T47D (cell line): ENCODE measurements around the gene AGER.
"Not testable (repeated sequence)": the region's sequence is repeated elsewhere in the genome, so short reads cannot be mapped to it uniquely, and the experiment has no call there.

Experiments
- DNase-seq, 2 experiments: peaks; one replicate each; pipeline versions ENCODE4 v3.0.0 to v3.0.0-alpha.2; 2011 to 2012; ENCODE audit warnings: low read depth in 1 of 2, low spot score in 1 of 2
- JUND ChIP-seq: IDR thresholded peaks from 2 replicates; pipeline ENCODE4 v1.6.1; 2012; ENCODE audit warnings: low read depth
- in situ Hi-C: cut with HindIII; loops from 2 replicates; pipeline ENCODE4 v1.10.0; 2016; ENCODE audit warnings: low sequenced_read_pairs, low pct_unique_long_range_greater_than_20kb

AGER gene

DNA sequence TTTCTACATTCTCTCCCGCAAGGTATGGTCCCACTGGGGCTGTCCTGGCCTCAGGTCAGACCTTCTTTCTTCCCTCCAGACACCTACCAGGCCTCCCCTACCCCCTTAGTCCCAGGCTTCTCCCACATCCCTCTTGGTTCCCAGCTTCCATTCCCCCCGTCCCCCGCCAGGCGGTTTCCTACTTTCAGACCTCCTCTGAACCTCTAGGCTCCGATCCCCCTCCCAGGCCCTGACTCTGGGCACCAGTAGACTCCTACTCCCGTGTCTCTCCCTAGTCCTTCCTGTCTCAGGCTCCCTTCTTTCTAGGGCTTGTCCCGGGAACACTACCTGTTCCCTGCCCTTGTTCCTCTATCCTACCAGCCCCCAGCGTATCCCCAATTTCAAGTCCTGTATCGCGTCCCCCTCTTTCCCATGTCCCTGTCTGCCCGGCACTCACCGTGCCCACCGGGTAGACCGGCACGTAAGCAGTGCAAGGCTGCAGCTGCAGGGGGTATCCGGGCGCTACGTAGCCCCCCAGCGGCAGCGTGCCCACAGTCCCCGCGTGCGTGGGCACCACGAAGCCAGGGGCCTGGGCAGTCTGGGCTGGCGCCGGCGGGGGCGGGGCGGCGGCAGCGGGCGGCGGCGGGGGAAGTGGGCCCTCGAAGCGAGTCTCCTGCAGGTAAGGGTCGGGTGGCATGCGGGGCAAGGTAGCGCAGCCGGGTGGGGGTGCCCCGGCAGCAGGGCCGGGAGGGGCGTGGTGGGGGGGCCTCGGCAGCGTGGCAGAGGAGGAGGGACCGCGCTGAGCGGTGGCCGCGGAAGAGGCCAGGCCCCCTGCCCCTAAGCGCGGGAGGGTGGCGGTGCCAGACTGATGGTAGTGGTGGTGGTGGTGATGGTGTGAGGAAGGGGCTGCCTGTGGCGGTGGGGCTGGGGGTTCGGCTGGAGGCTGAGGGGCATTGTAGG, 33.9 kb downstream of the AGER start:
- DNase-seq, result no peak
- TF ChIP-seq JUND, result no peak
- in situ Hi-C loops, result no loop called here

GRCh38 chr6:32149092-32149755, 34.8 kb downstream of the AGER start:
- no peak for DNase-seq
- in situ Hi-C loops, result no loop called here
- TF ChIP-seq JUND, result no peak

DNA sequence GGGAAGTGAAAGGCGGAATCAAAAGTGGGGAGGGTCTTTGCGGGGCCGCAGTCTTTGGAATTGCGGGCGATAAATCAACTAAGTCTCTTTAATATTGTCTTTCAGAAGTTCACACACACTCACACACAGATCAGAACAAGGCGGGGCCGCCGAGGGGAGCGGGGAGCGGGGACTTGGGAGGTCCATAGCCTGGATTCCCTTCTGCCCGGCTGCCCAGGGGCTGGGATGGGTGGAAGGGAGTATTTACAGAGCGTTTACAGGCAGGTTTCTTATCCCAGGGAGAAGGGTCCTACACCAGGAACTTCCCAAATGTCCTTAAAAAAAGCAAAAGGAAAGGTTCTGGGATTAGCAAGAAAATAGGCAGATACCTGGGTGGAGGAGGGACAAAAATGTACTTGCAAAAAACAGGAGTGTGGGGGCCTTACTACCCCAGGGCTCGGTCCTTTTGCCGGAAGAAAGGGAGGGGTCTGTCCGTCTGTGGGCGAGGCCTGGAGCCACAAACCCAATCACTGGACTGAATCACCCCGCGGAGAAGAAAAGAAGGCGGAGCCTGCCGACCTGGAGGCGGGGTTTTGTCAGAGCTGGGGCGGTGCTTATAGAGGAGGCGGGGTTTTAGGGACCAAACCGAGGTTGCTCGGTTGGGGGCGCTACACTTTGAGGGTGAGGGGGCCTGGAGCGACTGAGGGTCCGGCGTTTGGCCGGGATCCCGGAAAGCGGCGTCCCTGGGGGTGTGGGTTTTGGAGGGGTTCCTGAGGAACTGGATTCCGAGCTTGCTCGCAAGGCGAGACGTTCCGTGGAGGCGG, 35.6 kb downstream of the AGER start:
- in situ Hi-C loops, result no loop called here
- no peak for TF ChIP-seq JUND
- no peak for DNase-seq

GRCh38 chr6:32147401-32148132, 36.5 kb downstream of the AGER start:
- no peak for TF ChIP-seq JUND
- in situ Hi-C loops, result no loop called here
- DNase-seq, result no peak

DNA sequence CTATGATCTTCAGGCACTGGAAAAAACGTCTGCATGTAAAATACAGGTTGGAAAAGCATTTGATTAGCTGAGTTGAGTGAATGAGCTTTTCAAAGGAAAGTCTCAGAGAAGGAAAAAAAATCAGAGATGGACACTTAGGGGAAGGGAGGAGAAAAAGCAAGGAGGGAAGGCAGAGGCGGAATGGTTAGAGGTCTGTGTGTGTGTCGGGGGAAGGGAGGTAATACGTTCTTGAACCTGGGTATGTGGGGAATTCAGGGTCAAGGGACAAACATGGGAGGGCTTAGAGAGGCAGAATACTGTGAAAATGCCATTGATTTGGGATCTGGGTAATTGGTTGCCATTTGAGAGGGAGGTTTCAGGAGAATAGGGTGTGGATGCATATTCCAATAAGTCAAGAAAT, 37.4 kb downstream of the AGER start:
- no peak for TF ChIP-seq JUND
- no peak for DNase-seq
- in situ Hi-C loops, result no loop called here

DNA sequence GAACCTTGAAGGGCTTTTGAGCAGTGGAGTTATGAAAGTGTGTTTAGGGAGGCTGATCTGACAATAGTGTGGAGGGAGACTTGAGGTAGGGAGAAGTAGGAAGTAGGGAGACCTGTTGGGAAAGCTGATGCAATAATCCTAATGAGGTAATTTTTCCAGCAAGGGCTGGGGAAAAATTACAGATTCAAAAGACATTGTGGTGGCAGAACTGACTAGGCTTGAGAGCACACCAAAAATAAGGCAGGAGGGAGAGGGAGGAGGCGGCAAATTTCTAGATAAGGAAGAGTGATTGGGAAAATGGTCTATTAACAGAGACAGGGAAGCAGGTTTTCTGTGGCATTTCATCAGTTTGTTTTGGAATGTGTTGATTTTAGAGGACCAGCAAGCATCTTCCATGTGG, 37.8 kb downstream of the AGER start:
- in situ Hi-C loops, result no loop called here
- no peak for TF ChIP-seq JUND
- DNase-seq, result no peak

GRCh38 chr6:32144238-32144637, 39.8 kb downstream of the AGER start:
- DNase-seq, in situ Hi-C loops: not testable (repeated sequence)

DNA sequence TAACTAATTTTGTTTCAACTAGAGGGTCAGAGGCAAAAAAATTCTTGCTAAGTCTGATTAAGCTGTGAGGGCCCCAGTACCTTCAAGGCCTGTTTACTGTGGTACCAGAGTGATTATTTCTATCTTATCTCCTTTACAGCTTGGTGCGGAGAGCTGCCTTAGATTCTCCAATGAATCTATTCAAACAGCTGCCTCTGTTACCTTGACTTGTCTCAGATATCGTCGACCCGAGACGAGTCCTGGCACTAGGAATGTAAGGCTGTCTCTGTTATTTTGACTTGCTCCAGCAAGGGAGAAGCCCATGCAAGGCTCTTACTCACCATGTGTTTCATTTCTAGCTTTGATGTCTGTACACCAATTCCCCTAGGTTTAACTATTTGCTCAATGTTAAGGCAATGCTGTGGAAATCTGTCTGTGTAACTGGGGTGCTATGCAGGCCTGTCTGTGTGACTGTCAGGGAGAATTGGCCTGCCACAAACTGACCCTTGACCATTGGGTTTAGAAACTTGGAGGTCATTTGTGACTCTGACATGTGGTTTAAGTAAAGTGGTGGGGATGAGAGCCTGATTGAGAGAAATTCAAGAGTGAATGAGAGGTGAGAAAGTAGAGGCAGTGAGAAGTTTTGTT, 43.5 kb downstream of the AGER start:
- DNase-seq, result no peak
- no peak for TF ChIP-seq JUND
- in situ Hi-C loops, result no loop called here

- TF ChIP-seq JUND, result no peak
- in situ Hi-C loops, result no loop called here
- no peak for DNase-seq
These were observed 44.5 kb downstream of the AGER start for GRCh38 chr6:32139590-32139989.

DNA sequence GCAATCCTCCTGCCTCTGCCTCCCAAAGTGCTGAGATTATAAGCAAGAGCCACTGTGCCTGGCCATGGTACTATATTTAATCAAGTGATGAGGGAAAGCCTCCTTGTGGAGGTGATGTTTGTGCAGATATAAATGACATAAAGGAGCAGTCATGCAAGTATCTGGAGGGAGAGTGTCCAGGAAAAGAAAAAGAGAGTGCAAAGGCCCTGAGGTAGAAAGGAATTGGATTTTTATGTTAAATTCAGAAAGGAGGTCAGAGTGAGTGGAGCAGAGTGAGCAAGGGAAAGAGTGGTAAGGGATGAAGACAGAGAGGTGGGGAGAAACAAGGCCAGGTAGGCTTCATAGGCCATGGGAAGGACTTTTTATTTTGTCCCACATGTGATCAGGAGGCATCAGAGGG, 46.6 kb downstream of the AGER start:
- in situ Hi-C loops, result no loop called here
- no peak for TF ChIP-seq JUND
- no peak for DNase-seq

GRCh38 chr6:32133786-32134185, 50.3 kb downstream of the AGER start:
- TF ChIP-seq JUND, result no peak
- no peak for DNase-seq
- in situ Hi-C loops, result no loop called here

- no peak for TF ChIP-seq JUND
- peak in 1 of 2 experiments; percentile 86 for DNase-seq
- in situ Hi-C loops, result no loop called here
These were observed 51.9 kb downstream of the AGER start for GRCh38 chr6:32132110-32132509.
